Ascending aorta (tissue), 2 donors: ENCODE data around the gene HRK. TPM values are rescaled to one million over a fixed set of nuclear protein-coding genes. Genes with fewer than 3 reads are reported as not detected.

Experiments used
- DNase-seq, 2 donors: peaks; one replicate each; pipeline ENCODE4 v3.0.0-alpha.2; 2019; ENCODE audit warnings: low spot score in 2 of 2
- H3K27ac ChIP-seq, 2 donors: fragments of 200-600 bp; sonication (generic); one replicate each; pipeline ENCODE4 v1.5.1; 2016 to 2017; ENCODE audit warnings: mild to moderate bottlenecking in 1 of 2
- H3K27me3 ChIP-seq: fragments of 200-600 bp; sonication (generic); one replicate; pipeline ENCODE4 v1.5.1; 2017
- H3K36me3 ChIP-seq, 2 donors: fragments of 200-600 bp; sonication (generic); one replicate each; pipeline ENCODE4 v1.5.1; 2016
- H3K4me1 ChIP-seq, 2 donors: fragments of 200-600 bp; sonication (generic); one replicate each; pipeline ENCODE4 v1.5.1; 2016 to 2017; ENCODE audit warnings: mild to moderate bottlenecking in 1 of 2
- H3K4me3 ChIP-seq, 2 donors: fragments of 200-600 bp; sonication (generic); one replicate each; pipeline ENCODE4 v1.5.1; 2016 to 2017; ENCODE audit warnings: mild to moderate bottlenecking in 1 of 2
- H3K9me3 ChIP-seq, 2 donors: fragments of 200-600 bp; sonication (generic); one replicate each; pipeline ENCODE4 v1.5.1; 2016
- intact Hi-C: fragments of 100-400 bp; cut with DNase I; formaldehyde crosslinking; loops from one replicate; pipeline ENCODE4 v1.15.1; 2023
- total RNA-seq: library from RNA; depleted of rRNA; stranded (reverse); fragments of >200 nt; gene quantifications from one replicate; pipeline ENCODE4 v1.1.0, GENCODE V29; 2016
- TF ChIP-seq, protein P1 (sequence below), 3 experiments: fragments of 200-600 bp in 2 of 3; fragments of 450-650 bp in 1 of 3; sonication (generic) in 2 of 3; IDR thresholded peaks; one replicate each; pipeline ENCODE4 v1.5.1; 2016 to 2019; ENCODE audit warnings: antibody characterized with exemption in 3 of 3, mild to moderate bottlenecking in 1 of 3, moderate library complexity in 1 of 3

HRK gene
- total RNA-seq, 1 donor from 2014 or later = not detected

DNA sequence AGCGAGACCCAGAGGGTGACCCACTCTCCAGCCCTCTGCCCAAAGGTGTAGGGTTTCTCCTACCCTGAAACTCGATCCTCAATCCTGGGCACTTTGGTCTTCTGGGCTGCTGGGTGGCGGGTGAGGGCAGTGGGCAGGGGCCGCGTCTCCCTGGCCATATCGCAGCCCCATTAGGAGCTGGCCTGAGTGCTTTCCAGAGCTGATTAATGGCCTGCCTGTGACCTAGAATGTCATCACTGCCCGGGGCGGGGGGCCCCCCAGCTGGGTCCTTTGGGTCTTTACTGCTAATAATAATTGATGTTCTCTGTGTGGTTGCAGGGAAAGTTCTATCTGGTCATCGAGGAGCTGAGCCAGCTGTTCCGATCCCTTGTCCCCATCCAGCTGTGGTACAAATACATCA lies 47.8 kb downstream of the HRK start:
- intact Hi-C loops = no loop called here
- Histone ChIP-seq H3K9me3 (no peaks in the 10 kb centered on the region), H3K27ac (no peak overlapping the region), H3K4me1 (no peaks in the 10 kb centered on the region), H3K27me3 (no peaks in the 10 kb centered on the region), H3K36me3 (no peaks in the 10 kb centered on the region), H3K4me3 (no peak overlapping the region)
- TF ChIP-seq, protein P1, sequence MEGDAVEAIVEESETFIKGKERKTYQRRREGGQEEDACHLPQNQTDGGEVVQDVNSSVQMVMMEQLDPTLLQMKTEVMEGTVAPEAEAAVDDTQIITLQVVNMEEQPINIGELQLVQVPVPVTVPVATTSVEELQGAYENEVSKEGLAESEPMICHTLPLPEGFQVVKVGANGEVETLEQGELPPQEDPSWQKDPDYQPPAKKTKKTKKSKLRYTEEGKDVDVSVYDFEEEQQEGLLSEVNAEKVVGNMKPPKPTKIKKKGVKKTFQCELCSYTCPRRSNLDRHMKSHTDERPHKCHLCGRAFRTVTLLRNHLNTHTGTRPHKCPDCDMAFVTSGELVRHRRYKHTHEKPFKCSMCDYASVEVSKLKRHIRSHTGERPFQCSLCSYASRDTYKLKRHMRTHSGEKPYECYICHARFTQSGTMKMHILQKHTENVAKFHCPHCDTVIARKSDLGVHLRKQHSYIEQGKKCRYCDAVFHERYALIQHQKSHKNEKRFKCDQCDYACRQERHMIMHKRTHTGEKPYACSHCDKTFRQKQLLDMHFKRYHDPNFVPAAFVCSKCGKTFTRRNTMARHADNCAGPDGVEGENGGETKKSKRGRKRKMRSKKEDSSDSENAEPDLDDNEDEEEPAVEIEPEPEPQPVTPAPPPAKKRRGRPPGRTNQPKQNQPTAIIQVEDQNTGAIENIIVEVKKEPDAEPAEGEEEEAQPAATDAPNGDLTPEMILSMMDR (IDR thresholded peaks at IDR 0.05) = no peak
- no peak for DNase-seq

DNA sequence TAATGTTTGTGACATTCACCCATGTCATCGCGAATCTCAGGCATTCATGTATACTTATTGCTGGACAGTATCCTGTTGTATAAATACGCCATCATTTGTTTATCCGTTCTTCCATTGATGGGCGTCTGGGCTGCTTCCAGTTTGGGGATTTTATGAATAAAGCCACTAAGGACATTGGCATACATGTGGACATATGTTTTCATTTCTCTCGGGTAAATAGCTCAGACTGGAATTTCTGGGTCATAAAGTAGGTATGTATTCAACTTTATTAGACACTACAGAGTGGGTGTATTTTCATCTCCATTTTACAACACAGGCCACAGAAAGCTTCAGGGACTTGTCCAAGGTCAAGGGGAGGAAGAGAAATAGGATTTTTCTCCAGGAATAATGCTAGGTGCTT lies 48.9 kb downstream of the HRK start:
- no peak overlapping the region for H3K4me3 ChIP-seq
- H3K27ac ChIP-seq = no peak overlapping the region
- no peaks in the 10 kb centered on the region for H3K27me3 ChIP-seq
- intact Hi-C loops = no loop called here
- no peaks in the 10 kb centered on the region for H3K9me3 ChIP-seq
- DNase-seq = no peak
- no peaks in the 10 kb centered on the region for H3K4me1 ChIP-seq
- H3K36me3 ChIP-seq = no peaks in the 10 kb centered on the region
- TF ChIP-seq, protein P1 (IDR thresholded peaks at IDR 0.05) = no peak

DNA sequence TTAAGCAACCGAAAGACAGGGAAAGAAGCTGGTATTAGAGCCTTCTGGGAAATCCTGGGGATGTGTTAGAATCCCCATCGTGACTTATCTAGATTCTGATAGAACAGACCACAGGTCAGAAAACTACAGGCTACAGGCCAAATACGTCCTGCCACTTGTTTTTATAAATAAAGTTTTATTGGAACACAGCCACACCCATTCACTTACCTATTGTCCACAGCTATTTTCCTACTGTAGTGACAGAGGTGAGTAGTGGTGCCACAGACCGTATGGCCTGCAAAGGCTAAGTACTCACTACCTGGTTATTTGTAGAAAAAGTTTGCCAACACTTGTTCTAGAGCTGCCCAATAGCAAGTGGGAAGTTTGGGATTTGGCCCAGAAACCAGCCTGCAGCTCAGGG lies 53.8 kb downstream of the HRK start:
- H3K36me3 ChIP-seq = no peaks in the 10 kb centered on the region
- intact Hi-C loops = no loop called here
- no peaks in the 10 kb centered on the region for H3K27me3 ChIP-seq
- TF ChIP-seq, protein P1 (IDR thresholded peaks at IDR 0.05) = no peak
- no peak for DNase-seq
- no peaks in the 10 kb centered on the region for H3K4me1 ChIP-seq
- peaks cover 0 to 6% of the 10 kb centered on the region in 2 donors for H3K9me3 ChIP-seq
- H3K27ac ChIP-seq = no peak overlapping the region
- no peak overlapping the region for H3K4me3 ChIP-seq

DNA sequence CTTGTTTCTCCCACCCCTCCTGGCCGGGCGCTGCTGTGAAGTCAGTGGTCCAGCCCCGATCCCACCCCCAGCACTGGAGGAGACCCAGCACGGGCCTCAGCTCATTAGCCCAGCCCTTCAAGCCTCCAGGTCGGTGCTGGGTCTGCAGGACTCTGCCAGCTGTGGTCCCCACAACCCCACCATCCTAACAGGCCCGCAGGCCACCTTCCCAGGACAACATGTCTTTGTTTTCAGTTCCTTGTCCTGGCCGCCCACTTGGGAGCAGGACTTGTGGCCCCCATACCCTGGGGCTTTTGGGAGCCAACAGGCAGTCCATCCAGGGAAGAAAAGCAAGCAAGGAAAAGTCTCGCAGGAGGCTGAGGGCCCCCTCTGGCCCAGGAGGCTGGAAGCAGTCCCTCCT lies 60.0 kb downstream of the HRK start:
- TF ChIP-seq, protein P1 (IDR thresholded peaks at IDR 0.05) = no peak
- H3K9me3 ChIP-seq = peaks cover 0 to 6% of the 10 kb centered on the region in 2 donors
- no peaks in the 10 kb centered on the region for H3K36me3 ChIP-seq
- H3K4me3 ChIP-seq = no peak overlapping the region
- no peak overlapping the region for H3K27ac ChIP-seq
- intact Hi-C loops = no loop called here
- DNase-seq = no peak
- H3K4me1 ChIP-seq = peaks cover 3 to 9% of the 10 kb centered on the region in 2 donors
- H3K27me3 ChIP-seq = no peaks in the 10 kb centered on the region

DNA sequence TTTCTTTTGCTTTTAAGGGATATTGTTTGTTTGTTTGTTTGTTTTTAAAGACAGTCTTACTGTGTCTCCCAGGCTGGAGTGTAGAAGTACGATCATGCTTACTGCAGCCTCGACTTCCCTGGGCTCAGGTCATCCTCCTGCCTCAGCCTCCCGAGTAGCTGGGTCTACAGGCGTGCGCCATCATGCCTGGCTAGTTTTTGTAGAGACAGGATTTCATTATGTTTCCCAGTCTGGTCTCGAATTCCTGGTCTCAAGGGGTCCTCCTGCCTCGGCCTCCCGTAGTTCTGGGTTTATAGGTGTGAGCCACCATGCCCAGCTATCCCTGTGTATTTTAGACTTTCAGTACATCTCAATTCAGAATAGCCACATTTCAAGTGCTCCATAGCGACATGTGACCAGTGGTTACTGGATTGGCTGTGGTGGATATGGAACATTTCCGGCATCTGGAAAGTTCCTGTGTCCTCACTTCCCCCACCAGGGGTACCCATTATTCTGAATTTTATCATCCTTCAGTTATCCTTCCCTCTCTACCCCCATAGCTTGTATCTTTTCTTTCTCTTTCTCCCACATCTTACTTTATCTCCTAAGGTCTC lies 61.1 kb downstream of the HRK start:
- no peaks in the 10 kb centered on the region for H3K27me3 ChIP-seq
- H3K4me3 ChIP-seq = no peak overlapping the region
- H3K4me1 ChIP-seq = peaks cover 3 to 9% of the 10 kb centered on the region in 2 donors
- peak overlapping the region in 1 of 2 donors; percentile 97 for H3K27ac ChIP-seq
- peaks cover 0 to 6% of the 10 kb centered on the region in 2 donors for H3K9me3 ChIP-seq
- intact Hi-C loops = no loop called here
- no peak for DNase-seq
- TF ChIP-seq, protein P1 (IDR thresholded peaks at IDR 0.05) = no peak
- H3K36me3 ChIP-seq = no peaks in the 10 kb centered on the region
